Uterus (tissue), 2 donors: ENCODE data around the gene FPGT.

Experiments
- POLR2A ChIP-seq, 2 donors: fragments of 450-650 bp; IDR thresholded peaks; one replicate each; pipeline ENCODE4 v1.6.1; 2016; ENCODE audit warnings: antibody characterized with exemption in 2 of 2, mild to moderate bottlenecking in 1 of 2, moderate library complexity in 1 of 2
- TF ChIP-seq, protein P1 (sequence below), 4 experiments: fragments of 200-600 bp in 2 of 4; fragments of 450-650 bp in 2 of 4; sonication (generic) in 2 of 4; IDR thresholded peaks; one replicate each; pipeline ENCODE4 v1.5.1; 2016 to 2019; ENCODE audit warnings: antibody characterized with exemption in 4 of 4, mild to moderate bottlenecking in 2 of 4, moderate library complexity in 1 of 4

DNA sequence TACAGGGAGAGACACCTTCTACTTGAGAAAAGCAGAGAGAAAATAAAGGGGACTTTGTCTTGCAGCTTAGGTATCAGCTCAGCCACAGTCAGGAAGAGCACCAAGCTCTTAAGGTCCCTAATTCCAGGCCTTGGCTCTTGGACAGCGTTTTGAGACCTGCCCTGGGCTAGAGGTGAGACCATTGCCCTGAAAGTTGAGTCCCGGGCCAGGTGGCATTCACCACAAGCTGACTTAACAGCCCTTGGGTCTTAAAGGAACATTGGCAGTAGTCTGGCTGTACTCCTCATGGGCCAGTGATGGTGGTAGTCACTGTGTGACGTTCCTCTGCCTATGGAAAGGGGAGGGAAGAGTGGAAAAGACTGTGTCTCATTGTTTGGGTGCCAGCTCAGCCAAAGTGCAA, 25.4 kb downstream of the FPGT start:
- no peak for TF ChIP-seq POLR2A (IDR thresholded peaks at IDR 0.05)
- TF ChIP-seq, protein P1, sequence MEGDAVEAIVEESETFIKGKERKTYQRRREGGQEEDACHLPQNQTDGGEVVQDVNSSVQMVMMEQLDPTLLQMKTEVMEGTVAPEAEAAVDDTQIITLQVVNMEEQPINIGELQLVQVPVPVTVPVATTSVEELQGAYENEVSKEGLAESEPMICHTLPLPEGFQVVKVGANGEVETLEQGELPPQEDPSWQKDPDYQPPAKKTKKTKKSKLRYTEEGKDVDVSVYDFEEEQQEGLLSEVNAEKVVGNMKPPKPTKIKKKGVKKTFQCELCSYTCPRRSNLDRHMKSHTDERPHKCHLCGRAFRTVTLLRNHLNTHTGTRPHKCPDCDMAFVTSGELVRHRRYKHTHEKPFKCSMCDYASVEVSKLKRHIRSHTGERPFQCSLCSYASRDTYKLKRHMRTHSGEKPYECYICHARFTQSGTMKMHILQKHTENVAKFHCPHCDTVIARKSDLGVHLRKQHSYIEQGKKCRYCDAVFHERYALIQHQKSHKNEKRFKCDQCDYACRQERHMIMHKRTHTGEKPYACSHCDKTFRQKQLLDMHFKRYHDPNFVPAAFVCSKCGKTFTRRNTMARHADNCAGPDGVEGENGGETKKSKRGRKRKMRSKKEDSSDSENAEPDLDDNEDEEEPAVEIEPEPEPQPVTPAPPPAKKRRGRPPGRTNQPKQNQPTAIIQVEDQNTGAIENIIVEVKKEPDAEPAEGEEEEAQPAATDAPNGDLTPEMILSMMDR (IDR thresholded peaks at IDR 0.05): no peak
